SH-SY5Y (cell line): ENCODE data around the gene OTULINL.

ENCODE experiments used
- GATA2 ChIP-seq: IDR thresholded peaks from 2 replicates; pipeline ENCODE4 v1.6.1; 2011; ENCODE audit warnings: mild to moderate bottlenecking, low read depth, low read length
- GATA3 ChIP-seq: IDR thresholded peaks from 2 replicates; pipeline ENCODE4 v1.6.1; 2011; ENCODE audit warnings: low read depth, mild to moderate bottlenecking, low read length, moderate library complexity

GRCh38 chr5:14656898-14657297, 75.3 kb downstream of the OTULINL start:
- no peak for TF ChIP-seq GATA3
- TF ChIP-seq GATA2, result no peak
